Epithelial cell of esophagus (primary cell): ENCODE measurements around the gene NOXO1.

Experiments used
- DNase-seq: peaks from one replicate; pipeline ENCODE4 v3.0.0; 2010; ENCODE audit warnings: low read depth
- H3K4me3 ChIP-seq: 2 replicates; pipeline ENCODE4 v1.5.1; 2011; ENCODE audit warnings: mild to moderate bottlenecking, low read length, control low read depth
- TF ChIP-seq, protein P1 (sequence below): IDR thresholded peaks from 2 replicates; pipeline ENCODE4 v1.5.1; 2011; ENCODE audit warnings: low read depth, mild to moderate bottlenecking, low read length, control low read depth, inconsistent platforms; ENCODE audit not compliant: insufficient read depth; ENCODE audit errors: missing control alignments

The NOXO1 gene

DNA sequence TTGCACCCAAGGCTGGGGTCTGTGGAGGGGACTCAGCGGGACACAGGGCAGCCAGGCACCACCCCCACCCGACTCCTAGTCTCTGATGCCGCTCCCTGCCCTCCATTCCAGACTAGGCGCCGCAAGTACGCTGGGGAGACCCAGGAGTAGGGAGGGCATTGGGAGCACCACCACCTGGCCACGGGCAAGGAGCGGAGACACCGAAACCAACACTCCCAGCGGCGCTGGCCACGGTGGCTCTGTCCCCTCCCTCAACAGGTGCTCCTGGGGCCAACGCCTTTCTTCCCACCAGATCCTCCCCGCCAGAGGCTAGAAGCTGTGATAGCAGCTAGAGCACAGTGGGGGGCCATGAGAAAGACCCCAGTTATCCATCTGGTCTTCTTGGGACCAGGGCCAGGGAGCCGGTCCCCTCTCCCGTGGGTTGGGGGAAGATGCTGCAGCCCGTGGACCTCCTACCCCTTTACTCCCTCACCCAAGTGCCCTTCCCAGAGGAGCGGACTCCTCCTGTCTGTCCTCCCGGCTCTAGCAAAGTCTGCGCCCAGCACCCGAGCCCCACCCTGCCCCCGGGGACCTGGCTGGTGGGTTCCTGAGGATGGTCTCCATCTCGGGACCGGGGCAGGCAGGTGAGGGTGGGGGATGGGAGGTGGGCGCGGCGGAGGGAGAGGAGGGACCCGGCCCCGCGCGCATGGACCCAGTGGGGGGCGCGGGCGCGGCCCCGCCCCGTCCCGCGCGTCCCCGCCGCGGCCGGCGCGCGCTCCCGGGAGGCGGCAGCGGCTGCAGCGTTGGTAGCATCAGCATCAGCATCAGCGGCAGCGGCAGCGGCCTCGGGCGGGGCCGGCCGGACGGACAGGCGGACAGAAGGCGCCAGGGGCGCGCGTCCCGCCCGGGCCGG lies 8.2 kb upstream of the NOXO1 start, which contains the start of gene SYNGR3:
Gene SYNGR3 (plus strand): TSS at position 762 of the 892 bp plus-strand sequence. CDS start 133 bp downstream, outside the sequence.
- H3K4me3 ChIP-seq, result no peak within 1 kb of the TSS
- DNase-seq, result no peak
- TF ChIP-seq, protein P1, sequence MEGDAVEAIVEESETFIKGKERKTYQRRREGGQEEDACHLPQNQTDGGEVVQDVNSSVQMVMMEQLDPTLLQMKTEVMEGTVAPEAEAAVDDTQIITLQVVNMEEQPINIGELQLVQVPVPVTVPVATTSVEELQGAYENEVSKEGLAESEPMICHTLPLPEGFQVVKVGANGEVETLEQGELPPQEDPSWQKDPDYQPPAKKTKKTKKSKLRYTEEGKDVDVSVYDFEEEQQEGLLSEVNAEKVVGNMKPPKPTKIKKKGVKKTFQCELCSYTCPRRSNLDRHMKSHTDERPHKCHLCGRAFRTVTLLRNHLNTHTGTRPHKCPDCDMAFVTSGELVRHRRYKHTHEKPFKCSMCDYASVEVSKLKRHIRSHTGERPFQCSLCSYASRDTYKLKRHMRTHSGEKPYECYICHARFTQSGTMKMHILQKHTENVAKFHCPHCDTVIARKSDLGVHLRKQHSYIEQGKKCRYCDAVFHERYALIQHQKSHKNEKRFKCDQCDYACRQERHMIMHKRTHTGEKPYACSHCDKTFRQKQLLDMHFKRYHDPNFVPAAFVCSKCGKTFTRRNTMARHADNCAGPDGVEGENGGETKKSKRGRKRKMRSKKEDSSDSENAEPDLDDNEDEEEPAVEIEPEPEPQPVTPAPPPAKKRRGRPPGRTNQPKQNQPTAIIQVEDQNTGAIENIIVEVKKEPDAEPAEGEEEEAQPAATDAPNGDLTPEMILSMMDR, result no peak

DNA sequence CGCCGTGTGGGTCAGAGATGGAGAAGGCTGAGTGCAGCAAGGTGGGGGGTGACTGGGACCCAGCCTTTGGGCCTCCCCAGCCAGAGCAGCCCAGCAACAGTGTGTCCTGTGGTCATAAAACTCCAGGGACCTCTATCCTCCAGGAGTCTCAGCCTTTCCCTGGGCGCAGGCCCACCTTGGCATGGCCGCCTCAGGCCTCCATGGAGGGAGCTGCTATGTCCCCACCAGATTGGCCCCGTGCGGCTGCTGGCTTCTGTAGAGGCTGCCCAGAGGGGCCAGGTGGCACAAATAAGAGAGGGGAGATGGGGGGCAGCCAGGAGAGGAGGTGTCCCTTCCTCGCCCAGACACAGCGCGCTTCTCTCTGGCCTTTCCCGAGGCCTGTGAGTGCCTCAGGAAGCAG lies 5.9 kb upstream of the NOXO1 start:
- TF ChIP-seq, protein P1, result no peak
- no peak for DNase-seq
- H3K4me3 ChIP-seq, result no peak overlapping the region

DNA sequence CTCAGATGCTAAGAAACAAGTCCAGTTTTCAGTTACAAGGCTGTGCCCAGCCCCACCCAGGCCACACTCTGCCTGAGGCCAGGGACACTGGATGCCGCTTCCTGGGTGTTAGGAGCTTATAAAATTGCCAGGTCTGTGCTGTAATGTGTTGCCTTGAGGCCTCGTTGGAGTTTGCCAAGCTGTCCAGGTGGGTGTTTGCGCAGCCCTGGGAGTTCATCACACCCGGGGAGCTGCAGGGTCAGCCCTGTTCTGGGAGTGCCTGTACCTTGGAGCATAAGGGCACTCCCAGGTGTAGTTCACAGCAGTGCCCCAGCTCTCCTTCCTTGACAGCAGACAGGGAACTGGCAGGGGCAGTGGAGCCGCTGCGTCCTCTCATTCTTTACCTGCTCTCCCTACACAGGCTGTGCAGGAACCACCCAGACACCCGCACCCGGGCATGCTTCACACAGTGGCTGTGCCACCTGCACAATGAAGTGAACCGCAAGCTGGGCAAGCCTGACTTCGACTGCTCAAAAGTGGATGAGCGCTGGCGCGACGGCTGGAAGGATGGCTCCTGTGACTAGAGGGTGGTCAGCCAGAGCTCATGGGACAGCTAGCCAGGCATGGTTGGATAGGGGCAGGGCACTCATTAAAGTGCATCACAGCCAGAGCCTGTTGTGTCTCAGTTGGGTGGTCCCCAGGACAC lies 4.3 kb upstream of the NOXO1 start:
- no peak for DNase-seq
- no peak overlapping the region for H3K4me3 ChIP-seq
- TF ChIP-seq, protein P1, result no peak

DNA sequence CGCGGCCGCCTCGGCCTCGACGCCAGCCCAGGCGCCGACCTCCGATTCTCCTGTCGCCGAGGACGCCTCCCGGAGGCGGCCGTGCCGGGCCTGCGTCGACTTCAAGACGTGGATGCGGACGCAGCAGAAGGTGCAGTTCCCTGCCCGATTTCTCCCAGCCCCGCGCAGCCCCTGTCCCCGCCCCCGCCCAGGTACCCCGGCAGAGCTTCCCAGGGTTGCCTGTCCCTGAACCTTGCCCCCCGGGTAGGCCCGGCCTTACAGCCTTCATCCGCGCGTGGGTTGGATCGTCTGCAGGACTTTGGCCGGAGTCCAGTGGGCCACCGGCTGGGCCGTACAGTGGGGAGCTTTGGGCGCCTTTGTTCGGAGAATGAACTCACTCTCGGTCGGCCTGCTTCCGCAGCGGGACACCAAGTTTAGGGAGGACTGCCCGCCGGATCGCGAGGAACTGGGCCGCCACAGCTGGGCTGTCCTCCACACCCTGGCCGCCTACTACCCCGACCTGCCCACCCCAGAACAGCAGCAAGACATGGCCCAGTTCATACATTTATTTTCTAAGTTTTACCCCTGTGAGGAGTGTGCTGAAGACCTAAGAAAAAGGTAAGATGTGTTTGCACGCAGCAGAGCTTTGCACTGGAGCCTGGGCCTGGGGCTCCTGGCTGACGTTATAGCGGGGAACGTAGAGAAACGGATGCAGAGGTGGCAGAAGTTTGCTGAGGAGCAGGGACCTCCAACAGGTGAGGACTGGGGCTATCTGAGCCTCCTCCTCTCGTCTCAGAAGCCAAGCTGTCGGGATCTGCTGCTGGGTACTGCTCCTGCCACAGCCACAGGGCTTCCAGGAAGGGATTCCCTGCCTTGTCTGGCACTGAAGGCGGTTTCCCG lies 3.3 kb upstream of the NOXO1 start:
- H3K4me3 ChIP-seq, result peak overlapping the region; percentile 61
- peak; percentile 40 for DNase-seq
- TF ChIP-seq, protein P1, result no peak

DNA sequence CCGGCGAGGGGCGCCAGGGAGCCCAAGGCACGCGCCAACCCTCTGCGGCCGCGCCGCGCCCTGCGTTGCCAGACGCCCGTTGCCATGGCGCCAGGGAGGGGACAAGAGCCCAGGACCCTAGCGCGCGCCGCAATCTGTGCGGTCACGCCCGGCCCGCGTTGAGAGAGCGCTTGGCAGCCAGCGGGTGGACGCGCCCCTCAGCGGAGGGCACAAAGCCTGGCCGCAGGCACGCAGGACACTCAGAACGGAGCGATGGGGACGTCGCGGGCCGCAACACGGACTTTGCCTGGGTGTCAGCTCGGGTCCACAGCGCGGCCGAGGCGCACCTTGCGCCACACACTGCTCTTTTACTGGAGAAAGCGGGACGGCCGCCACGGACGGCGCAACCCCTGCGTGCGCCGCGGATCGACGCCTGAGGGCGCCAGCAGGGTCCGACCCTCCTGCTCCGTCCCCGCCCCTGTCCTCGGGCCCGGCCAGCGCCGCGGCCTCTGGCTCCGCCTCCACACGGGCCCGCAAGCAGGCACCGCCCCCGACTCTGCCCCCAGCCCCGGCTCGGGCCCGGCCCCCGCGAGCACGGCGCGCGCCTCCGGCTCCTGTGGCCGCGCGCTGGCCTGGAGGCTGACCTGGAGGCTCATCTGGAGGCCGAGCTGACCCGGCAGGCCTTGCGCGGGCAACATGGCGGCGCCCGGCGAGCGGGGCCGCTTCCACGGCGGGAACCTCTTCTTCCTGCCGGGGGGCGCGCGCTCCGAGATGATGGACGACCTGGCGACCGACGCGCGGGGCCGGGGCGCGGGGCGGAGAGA lies 2.5 kb upstream of the NOXO1 start, which contains the start of gene GFER:
Gene GFER (plus strand): TSS at position 650 of the 803 bp plus-strand sequence. CDS start 26 bp downstream, at position 676.
- TF ChIP-seq, protein P1, result no peak
- peak within 1 kb of the TSS; percentile 61 for H3K4me3 ChIP-seq
- peak; percentile 80 for DNase-seq
